IPS DF 6.9 (cell line): ENCODE results near the gene DNAJB8.

Source experiments
- DNase-seq: peaks from one replicate; pipeline ENCODE4 v3.0.0-alpha.2; 2013; ENCODE audit warnings: low read depth, low spot score
- H3K27ac ChIP-seq: one replicate; pipeline ENCODE4 v1.5.1; 2013; ENCODE audit warnings: low read length, control low read depth
- H3K27me3 ChIP-seq: 2 replicates; pipeline ENCODE4 v1.6.1; 2013; ENCODE audit warnings: mild to moderate bottlenecking, low read length; ENCODE audit not compliant: control insufficient read depth, insufficient read depth
- H3K36me3 ChIP-seq: 2 replicates; pipeline ENCODE4 v1.6.1; 2013; ENCODE audit warnings: low read length; ENCODE audit not compliant: control insufficient read depth, insufficient read depth
- H3K4me1 ChIP-seq: 2 replicates; pipeline ENCODE4 v1.6.1; 2013; ENCODE audit warnings: low read length; ENCODE audit not compliant: control insufficient read depth, insufficient read depth
- H3K4me3 ChIP-seq: 2 replicates; pipeline ENCODE4 v1.5.1; 2013; ENCODE audit warnings: mild to moderate bottlenecking, low read length
- H3K9me3 ChIP-seq: 2 replicates; pipeline ENCODE4 v1.6.1; 2013; ENCODE audit warnings: low read length, inconsistent platforms; ENCODE audit not compliant: control insufficient read depth, insufficient read depth
- WGBS: extraction: QIAGEN DNeasy Blood & Tissue Kit; methylation state at CpG from one replicate; pipeline ENCODE4 v1.1.7; 2013; ENCODE audit warnings: mixed read lengths, missing lambda C conversion rate; ENCODE audit not compliant: insufficient read length, insufficient coverage; 5-methylcytosine and 5-hydroxymethylcytosine counted together

The DNAJB8 gene

GRCh38 chr3:128426128-128426921, 40.4 kb downstream of the DNAJB8 start:
- H3K4me3 ChIP-seq, result no peak overlapping the region; the same call in 1 of the 2 replicates
- DNase-seq, result no peak
- H3K36me3 ChIP-seq, result no peaks in the 10 kb centered on the region
- no peaks in the 10 kb centered on the region for H3K9me3 ChIP-seq
- peaks cover 3% of the 10 kb centered on the region for H3K4me1 ChIP-seq
- WGBS, result no CpG with 5 or more reads among the region's 66 CpGs
- no peak overlapping the region for H3K27ac ChIP-seq
- H3K27me3 ChIP-seq, result peaks cover 10% of the 10 kb centered on the region

GRCh38 chr3:128425846-128426127, 40.9 kb downstream of the DNAJB8 start:
- WGBS, result no CpG with 5 or more reads among the region's 8 CpGs
- peaks cover 8% of the 10 kb centered on the region for H3K27me3 ChIP-seq

GRCh38 chr3:128425142-128425845, 41.4 kb downstream of the DNAJB8 start:
- no peak for DNase-seq
- no peaks in the 10 kb centered on the region for H3K36me3 ChIP-seq
- no CpG with 5 or more reads among the region's 23 CpGs for WGBS
- H3K4me3 ChIP-seq, result no peak overlapping the region
- peaks cover 7% of the 10 kb centered on the region for H3K27me3 ChIP-seq
- H3K27ac ChIP-seq, result no peak overlapping the region
- H3K4me1 ChIP-seq, result peaks cover 4% of the 10 kb centered on the region
- no peaks in the 10 kb centered on the region for H3K9me3 ChIP-seq

More at GRCh38 chr3:128425846-128426127, 40.9 kb downstream of the DNAJB8 start:
- no peaks in the 10 kb centered on the region for H3K36me3 ChIP-seq
- no peak overlapping the region for H3K27ac ChIP-seq
- no peak overlapping the region for H3K4me3 ChIP-seq
- H3K9me3 ChIP-seq, result no peaks in the 10 kb centered on the region
- H3K4me1 ChIP-seq, result peaks cover 3% of the 10 kb centered on the region
- DNase-seq, result no peak

DNA sequence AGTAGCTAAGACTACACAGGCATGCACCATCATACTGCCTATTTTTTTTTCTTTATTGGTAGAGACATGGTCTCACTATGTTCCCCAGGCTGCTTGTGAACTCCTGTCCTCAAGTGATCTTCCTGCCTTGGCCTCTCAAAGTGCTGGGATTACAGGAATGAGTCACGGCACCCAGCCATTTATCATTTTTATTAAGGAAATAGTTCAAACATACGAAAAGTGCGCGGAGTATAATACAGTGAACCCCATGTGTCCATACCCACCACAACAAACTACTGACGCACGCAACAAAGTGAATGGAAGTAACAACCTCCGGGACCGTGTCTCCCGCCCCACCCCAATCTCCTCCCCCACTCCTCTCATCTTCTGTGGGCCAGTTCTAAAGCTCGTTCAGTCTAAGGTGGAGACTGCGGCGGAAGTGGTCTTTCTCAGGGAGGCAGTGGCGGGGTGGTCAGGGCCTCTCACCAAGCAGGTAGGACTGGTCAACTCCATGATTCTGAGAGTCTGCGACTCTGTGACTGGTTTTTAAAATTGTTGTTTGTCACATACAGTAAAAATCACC, 42.1 kb downstream of the DNAJB8 start:
- no peak for DNase-seq
- Histone ChIP-seq H3K4me1 (peaks cover 5% of the 10 kb centered on the region), H3K27ac (no peak overlapping the region), H3K27me3 (peaks cover 7% of the 10 kb centered on the region), H3K9me3 (no peaks in the 10 kb centered on the region), H3K36me3 (no peaks in the 10 kb centered on the region), H3K4me3 (no peak overlapping the region)
- no CpG with 5 or more reads among the region's 14 CpGs for WGBS

DNA sequence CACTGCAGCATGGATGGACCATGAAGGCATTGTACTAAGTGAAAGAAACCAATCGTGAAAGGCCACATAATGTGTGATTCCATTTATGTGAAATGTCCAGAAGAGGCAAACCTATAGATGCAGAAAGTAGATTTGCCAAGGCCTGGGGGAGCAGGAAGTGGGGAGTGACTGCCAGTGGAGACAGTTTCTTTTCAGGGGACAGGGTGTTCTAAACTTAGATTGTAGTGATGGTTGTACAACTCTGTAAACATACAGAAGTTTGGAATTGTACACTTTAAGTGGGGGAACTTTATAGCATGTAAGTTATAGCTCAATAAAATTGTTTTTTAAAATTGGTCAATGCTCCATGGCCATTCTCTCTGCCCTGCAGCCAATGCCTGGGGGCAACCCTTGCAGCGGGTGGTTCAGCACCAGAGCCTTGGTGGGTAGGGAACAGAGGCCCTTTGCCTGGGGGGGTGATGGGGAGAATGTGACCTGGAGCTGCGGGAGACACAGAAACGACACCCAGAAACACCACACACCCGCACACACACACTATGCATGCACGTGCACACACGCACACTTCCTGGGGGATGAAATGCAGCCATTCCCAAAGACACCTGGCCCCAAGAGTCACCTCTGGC, 43.1 kb downstream of the DNAJB8 start:
- H3K9me3 ChIP-seq, result no peaks in the 10 kb centered on the region
- DNase-seq, result no peak
- peaks cover 5% of the 10 kb centered on the region for H3K4me1 ChIP-seq
- H3K36me3 ChIP-seq, result no peaks in the 10 kb centered on the region
- no peak overlapping the region for H3K27ac ChIP-seq
- H3K27me3 ChIP-seq, result peaks cover 7% of the 10 kb centered on the region
- no CpG with 5 or more reads among the region's 7 CpGs for WGBS
- H3K4me3 ChIP-seq, result no peak overlapping the region

DNA sequence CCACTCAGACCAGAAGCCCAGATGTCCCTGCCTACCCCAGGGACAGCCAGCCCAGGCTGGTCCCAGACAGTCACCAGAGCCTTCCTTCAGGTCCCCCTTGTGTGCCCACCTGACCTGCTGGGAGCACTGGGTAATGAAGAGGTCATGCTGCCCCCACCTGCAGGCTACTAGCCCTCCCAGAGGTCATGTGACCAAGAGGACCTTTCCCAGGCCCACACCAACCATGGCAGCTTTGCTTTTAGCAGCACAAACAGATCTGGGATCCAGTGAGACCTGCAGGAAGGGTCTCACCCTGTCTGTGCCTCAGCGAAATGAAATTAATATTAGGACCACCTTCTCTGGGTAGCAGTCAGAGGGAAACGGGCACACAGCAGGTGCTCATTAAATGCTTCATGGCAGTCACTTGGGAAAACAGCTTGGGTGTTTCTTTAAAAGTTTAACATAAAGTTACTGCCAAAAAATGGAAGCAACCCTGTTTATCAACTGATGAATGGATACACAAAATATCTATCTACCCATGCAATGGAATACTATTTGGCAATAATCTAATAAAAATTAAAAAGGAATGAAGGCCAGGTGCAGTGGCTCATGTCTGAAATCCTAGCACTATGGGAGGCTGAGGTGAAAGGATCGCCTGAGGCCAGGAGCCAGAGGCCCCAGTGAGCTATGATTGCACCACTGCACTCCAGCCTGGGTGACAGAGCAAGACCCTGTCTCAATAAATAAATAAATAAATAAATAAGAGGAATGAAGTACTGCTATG, 43.7 kb downstream of the DNAJB8 start:
- WGBS, result no CpG with 5 or more reads among the region's 3 CpGs
- no peak for DNase-seq
- H3K27ac ChIP-seq, result no peak overlapping the region
- H3K4me3 ChIP-seq, result no peak overlapping the region
- no peaks in the 10 kb centered on the region for H3K36me3 ChIP-seq
- H3K4me1 ChIP-seq, result peaks cover 5% of the 10 kb centered on the region
- peaks cover 7% of the 10 kb centered on the region for H3K27me3 ChIP-seq
- H3K9me3 ChIP-seq, result no peaks in the 10 kb centered on the region

- H3K27ac ChIP-seq, result no peak overlapping the region
- no peak for DNase-seq
- no CpG with 5 or more reads among the region's 7 CpGs for WGBS
- H3K4me3 ChIP-seq, result no peak overlapping the region
- H3K9me3 ChIP-seq, result no peaks in the 10 kb centered on the region
- H3K27me3 ChIP-seq, result peaks cover 3% of the 10 kb centered on the region; the same call in 1 of the 2 replicates
- peaks cover 1% of the 10 kb centered on the region; the same call in 1 of the 2 replicates for H3K4me1 ChIP-seq
- H3K36me3 ChIP-seq, result no peaks in the 10 kb centered on the region
Observed at GRCh38 chr3:128421966-128422365, 44.7 kb downstream of the DNAJB8 start.

DNA sequence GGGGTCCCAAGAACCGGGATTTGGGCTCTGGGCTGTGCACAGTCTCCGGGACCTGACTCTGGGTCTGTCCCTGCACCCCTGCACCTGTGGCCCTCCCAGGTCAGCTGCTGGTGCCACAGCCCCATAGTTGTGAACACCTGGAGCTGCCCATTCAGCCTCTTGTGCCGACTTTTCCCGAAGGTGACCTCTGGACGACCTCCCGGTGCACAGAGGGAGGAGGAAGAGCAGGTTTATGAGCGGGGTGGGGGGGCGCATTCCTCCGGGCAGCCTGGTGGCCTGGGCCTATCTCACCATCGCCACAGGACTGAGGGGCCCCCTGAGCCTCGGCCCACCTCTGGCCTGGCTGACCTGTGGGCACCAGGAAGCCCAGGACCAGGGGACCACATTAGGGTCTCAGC, 45.3 kb downstream of the DNAJB8 start:
- no peak for DNase-seq
- Histone ChIP-seq H3K36me3 (no peaks in the 10 kb centered on the region), H3K27me3 (no peaks in the 10 kb centered on the region; the same call in 1 of the 2 replicates), H3K4me1 (peaks cover 1% of the 10 kb centered on the region; the same call in 1 of the 2 replicates), H3K4me3 (no peak overlapping the region), H3K9me3 (no peaks in the 10 kb centered on the region), H3K27ac (no peak overlapping the region)
- WGBS, result no CpG with 5 or more reads among the region's 11 CpGs

DNA sequence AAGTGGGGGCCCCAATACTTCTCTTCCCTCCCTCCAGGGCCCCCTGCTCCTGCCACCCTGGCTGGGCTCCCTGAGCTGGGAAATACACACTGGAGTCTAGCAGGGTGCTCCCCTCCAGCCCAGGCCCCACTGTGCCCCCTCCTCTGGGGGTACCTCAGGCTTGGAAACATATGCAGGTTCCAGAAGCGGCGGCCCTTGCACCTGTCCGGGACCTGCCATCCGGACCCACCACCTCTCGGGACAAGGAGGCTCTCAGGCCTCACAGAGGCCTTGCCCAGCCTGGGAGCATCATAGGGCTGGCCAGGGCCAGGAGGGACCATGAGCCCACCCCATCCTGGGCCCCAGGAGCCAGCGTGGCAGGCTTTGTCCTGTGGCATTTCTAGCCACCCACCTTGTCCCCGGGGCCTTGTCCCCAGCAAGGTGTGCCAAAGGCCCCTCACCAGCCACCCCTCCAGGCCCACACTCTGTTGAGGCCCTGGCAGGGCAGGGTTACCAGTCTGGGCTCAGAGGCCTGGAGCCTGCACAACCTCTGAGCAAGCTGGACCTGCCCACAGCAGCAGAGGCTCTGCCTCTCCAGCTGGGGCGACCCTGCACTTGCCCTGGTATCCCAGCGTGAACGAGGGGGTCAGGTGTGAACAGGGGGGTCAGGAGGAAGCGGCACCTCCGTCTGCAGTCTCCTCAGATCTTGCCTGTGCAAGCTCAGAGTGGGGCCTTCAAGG, 45.8 kb downstream of the DNAJB8 start:
- Histone ChIP-seq H3K36me3 (no peaks in the 10 kb centered on the region), H3K4me3 (no peak overlapping the region), H3K9me3 (no peaks in the 10 kb centered on the region), H3K4me1 (peaks cover 1% of the 10 kb centered on the region; the same call in 1 of the 2 replicates), H3K27me3 (no peaks in the 10 kb centered on the region; the same call in 1 of the 2 replicates), H3K27ac (no peak overlapping the region)
- no CpG with 5 or more reads among the region's 12 CpGs for WGBS
- DNase-seq, result no peak
